Glutamatergic neuron (in vitro differentiated cells): ENCODE data around the gene MFSD11. TPM values are rescaled to one million over a fixed set of nuclear protein-coding genes. Genes with fewer than 3 reads are reported as not detected.

ENCODE experiments used
- DNase-seq: peaks from one replicate; pipeline ENCODE4 v3.0.0; 2022
- H3K27ac Mint-ChIP-seq: one replicate; pipeline ENCODE4 v1.8.0; 2020; ENCODE audit warnings: mild to moderate bottlenecking, mixed read lengths, inconsistent platforms; ENCODE audit not compliant: unreplicated experiment
- H3K27me3 Mint-ChIP-seq: one replicate; pipeline ENCODE4 v1.8.0; 2020; ENCODE audit warnings: mild to moderate bottlenecking, moderate library complexity, mixed read lengths, inconsistent platforms; ENCODE audit not compliant: unreplicated experiment
- H3K36me3 Mint-ChIP-seq: one replicate; pipeline ENCODE4 v1.8.0; 2020; ENCODE audit warnings: mild to moderate bottlenecking, mixed read lengths, inconsistent platforms; ENCODE audit not compliant: unreplicated experiment
- H3K4me1 Mint-ChIP-seq: one replicate; pipeline ENCODE4 v1.8.0; 2020; ENCODE audit warnings: mild to moderate bottlenecking, low read depth, mixed read lengths, inconsistent platforms; ENCODE audit not compliant: unreplicated experiment
- H3K4me3 Mint-ChIP-seq: one replicate; pipeline ENCODE4 v1.8.0; 2020; ENCODE audit warnings: mild to moderate bottlenecking, mixed read lengths, inconsistent platforms; ENCODE audit not compliant: unreplicated experiment
- H3K9me3 Mint-ChIP-seq: one replicate; pipeline ENCODE4 v1.8.0; 2020; ENCODE audit warnings: mild to moderate bottlenecking, moderate library complexity, mixed read lengths, inconsistent platforms; ENCODE audit not compliant: unreplicated experiment
- CTCF ChIP-seq: fragments of 200-600 bp; sonication (generic); IDR thresholded peaks from one replicate; pipeline ENCODE4 v1.5.0; 2021; ENCODE audit not compliant: partially characterized antibody, unreplicated experiment
- total RNA-seq: library from RNA; stranded (reverse); fragmentation: NEBNext Ultra II Directional; extraction: Animal tissue kit (Norgen Biotek cat#: 25700); gene quantifications from one replicate; pipeline ENCODE4 v1.2.1, GENCODE V29; 2021; ENCODE audit not compliant: unreplicated experiment

Gene MFSD11
- total RNA-seq, 1 donor from 2014 or later: 33.7 TPM

- no peak for TF ChIP-seq CTCF
- Mint-ChIP-seq H3K9me3 (no peaks in the 10 kb centered on the region), H3K36me3 (no peaks in the 10 kb centered on the region), H3K27ac (no peak overlapping the region), H3K4me1 (peaks cover 14% of the 10 kb centered on the region), H3K4me3 (no peak overlapping the region), H3K27me3 (no peaks in the 10 kb centered on the region)
- no peak for DNase-seq
These were observed 21.1 kb upstream of the MFSD11 start for GRCh38 chr17:76716839-76717215.

DNA sequence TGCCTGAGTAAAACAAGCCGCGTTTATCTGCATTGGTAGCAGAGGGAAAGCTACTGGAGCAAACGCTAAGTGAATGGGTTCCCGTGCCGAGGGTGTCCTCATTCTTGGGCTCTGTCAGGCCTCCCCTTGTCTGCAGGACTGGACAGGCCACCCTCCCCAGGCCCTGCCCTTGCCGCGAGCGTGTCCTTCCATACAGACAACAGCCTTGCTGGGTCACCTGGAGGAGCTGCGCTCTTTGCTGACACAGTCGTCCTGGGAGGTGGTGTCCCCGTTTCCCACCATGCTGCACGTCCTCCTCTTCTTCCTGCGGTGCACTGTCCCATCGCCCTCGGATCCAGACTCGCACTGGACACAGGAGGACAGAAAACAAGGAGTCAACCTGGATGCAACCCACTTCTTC is 19.4 kb upstream of the MFSD11 start:
- peaks cover 7% of the 10 kb centered on the region for H3K4me1 Mint-ChIP-seq
- TF ChIP-seq CTCF: no peak
- H3K27ac Mint-ChIP-seq: no peak overlapping the region
- no peaks in the 10 kb centered on the region for H3K27me3 Mint-ChIP-seq
- H3K9me3 Mint-ChIP-seq: no peaks in the 10 kb centered on the region
- H3K4me3 Mint-ChIP-seq: no peak overlapping the region
- no peak for DNase-seq
- no peaks in the 10 kb centered on the region for H3K36me3 Mint-ChIP-seq

- Mint-ChIP-seq H3K9me3 (no peaks in the 10 kb centered on the region), H3K27me3 (no peaks in the 10 kb centered on the region), H3K4me1 (peaks cover 2% of the 10 kb centered on the region), H3K36me3 (no peaks in the 10 kb centered on the region), H3K4me3 (no peak overlapping the region), H3K27ac (no peak overlapping the region)
- DNase-seq: no peak
- TF ChIP-seq CTCF: no peak
These were observed 17.7 kb upstream of the MFSD11 start for GRCh38 chr17:76720211-76720610.

GRCh38 chr17:76720941-76721340 is 17.0 kb upstream of the MFSD11 start:
- TF ChIP-seq CTCF: no peak
- Mint-ChIP-seq H3K4me1 (peaks cover 5% of the 10 kb centered on the region), H3K36me3 (no peaks in the 10 kb centered on the region), H3K27ac (no peak overlapping the region), H3K4me3 (no peak overlapping the region), H3K27me3 (no peaks in the 10 kb centered on the region), H3K9me3 (no peaks in the 10 kb centered on the region)
- DNase-seq: no peak

DNA sequence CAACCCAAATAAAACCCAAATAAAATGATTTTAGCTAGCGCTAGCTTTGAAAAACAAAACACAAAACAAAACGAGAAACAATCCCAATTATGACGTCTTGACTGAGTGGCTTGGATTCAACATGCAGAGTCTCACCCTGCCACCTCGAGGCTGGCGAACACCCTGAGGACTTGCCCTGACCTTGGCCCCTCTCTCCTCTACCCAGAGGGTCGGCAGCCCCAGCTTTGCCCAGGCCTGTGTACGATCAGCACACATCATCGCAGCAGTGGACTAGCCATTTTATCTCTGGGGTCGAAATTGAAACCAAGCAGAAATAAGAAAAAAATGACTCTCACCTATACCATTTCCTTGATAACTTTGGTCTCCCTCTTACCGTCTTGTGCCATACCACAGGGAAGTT is 16.5 kb upstream of the MFSD11 start:
- no peak overlapping the region for H3K4me3 Mint-ChIP-seq
- H3K36me3 Mint-ChIP-seq: no peaks in the 10 kb centered on the region
- H3K4me1 Mint-ChIP-seq: peaks cover 5% of the 10 kb centered on the region
- H3K27ac Mint-ChIP-seq: no peak overlapping the region
- no peak for TF ChIP-seq CTCF
- DNase-seq: no peak
- H3K9me3 Mint-ChIP-seq: no peaks in the 10 kb centered on the region
- no peaks in the 10 kb centered on the region for H3K27me3 Mint-ChIP-seq
